HG02938 (cell line): ENCODE measurements around the gene RSPH6A.

Source experiments
- ATAC-seq: cut with Tn5 transposase; IDR thresholded peaks from one replicate; pipeline ENCODE4 v1.9.1; 2021; ENCODE audit warnings: mild to moderate bottlenecking, moderate library complexity; ENCODE audit not compliant: unreplicated experiment

The RSPH6A gene

GRCh38 chr19:45781214-45782161 lies 33.6 kb downstream of the RSPH6A start:
- ATAC-seq: no peak

GRCh38 chr19:45780448-45781213 lies 34.5 kb downstream of the RSPH6A start:
- ATAC-seq: no peak

DNA sequence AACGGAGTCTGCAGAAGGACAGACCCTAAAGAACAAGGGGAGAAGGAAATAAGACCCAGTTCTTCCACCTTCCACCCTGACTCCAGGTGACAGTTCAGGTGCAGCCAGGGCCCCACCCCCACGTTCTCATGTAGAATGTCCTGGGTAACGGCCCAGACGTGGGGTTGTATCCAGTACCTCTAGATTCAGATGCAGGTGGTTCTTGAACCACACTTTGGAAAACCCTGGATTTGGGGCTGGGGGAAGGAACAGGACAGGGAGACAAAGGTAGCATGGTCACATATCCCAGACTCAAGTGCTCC lies 35.0 kb downstream of the RSPH6A start:
- ATAC-seq: no peak

DNA sequence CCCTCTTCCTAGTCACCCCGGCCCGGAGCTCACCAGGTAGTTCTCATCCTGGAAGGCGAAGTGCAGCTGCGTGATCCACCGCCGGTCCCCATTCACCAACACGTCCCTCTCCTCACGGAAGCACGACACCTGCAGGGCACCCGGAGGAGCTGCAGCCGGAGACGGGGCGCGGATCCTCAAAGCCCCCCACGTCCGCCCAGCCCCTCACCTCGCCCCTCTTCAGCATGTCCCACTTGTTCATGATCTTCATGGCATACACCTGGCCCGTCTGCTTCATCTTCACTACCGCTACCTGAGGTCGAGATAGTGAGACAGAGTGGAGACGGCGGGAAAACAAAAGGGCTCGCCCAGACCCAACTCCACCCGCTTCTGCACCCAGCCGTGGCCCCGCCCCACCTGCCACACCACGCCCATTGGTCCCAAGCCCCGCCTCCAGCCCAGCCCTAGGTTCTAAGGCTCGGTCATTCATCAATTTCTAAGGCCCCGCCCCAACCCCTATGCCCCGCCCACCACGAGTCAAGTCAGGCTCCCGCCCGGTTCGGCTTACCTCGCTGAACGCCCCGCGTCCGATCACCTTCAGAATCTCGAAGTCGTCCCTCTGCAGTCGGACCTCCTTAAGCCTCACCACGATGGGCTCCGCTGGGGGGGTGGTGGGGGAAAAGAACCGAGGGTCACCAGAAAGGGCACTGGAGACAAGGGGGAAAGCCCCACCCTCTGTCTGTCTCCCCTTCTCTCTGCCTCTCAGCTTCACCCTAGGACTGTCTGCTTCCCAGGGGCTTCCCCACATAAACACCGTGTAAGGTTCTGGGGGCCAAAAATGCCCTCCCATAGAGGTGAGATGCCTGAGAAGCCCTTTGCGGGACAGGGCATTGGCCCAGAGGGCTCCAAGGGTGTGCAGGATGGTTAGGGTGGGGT lies 35.6 kb downstream of the RSPH6A start:
- peak; percentile 81 for ATAC-seq

- ATAC-seq: no peak
Measured at GRCh38 chr19:45778010-45778661, 37.0 kb downstream of the RSPH6A start.

- ATAC-seq: no peak
Measured at GRCh38 chr19:45777395-45777961, 37.6 kb downstream of the RSPH6A start.

GRCh38 chr19:45774765-45775164 lies 40.3 kb downstream of the RSPH6A start:
- no peak for ATAC-seq

DNA sequence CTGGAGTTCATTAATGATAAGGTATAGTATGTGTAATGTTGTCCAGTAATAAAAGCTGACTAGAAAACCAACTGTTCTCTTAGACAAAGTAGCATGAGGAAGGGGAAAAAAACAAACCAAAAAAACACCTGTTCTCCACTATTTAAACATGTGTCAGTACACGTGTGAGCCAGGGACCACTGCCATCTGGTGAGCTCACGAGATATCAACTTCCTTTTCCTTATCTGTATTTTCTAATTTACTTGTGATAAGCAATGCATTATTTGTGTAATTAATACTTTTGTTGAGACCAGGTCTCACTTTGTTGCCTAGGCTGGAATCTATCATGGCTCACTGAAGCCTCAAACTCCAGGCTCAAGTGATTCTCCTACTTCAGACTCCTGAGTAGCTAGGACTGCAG lies 41.7 kb downstream of the RSPH6A start:
- no peak for ATAC-seq

DNA sequence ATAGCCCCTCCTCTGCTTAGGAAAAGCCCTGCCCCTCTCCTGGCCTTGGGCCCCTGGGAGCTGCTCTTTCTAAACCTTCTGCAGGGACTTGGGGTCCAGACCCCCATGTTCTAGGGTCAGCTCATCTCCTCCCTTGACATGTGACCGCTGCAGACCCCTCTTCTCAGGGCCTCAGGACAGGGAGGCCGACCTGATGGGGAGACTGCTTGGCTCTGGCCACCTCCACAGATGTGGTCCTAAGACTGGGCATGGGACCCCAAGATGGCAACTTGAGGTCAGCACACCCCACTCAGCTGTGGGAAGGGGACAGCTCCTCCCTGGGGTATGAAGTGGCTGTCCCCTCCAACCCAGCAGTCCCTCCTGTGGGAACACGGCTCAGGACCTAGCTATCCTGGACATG lies 42.2 kb downstream of the RSPH6A start:
- no peak for ATAC-seq

GRCh38 chr19:45772130-45772840 lies 42.8 kb downstream of the RSPH6A start:
- no peak for ATAC-seq

GRCh38 chr19:45771311-45771933 lies 43.7 kb downstream of the RSPH6A start:
- ATAC-seq: no peak

GRCh38 chr19:45770192-45771101 lies 44.7 kb downstream of the RSPH6A start:
- ATAC-seq: peak; percentile 43

GRCh38 chr19:45769821-45770191 lies 45.3 kb downstream of the RSPH6A start:
- ATAC-seq: no peak

- peak; percentile 49 for ATAC-seq
Measured at GRCh38 chr19:45768984-45769782, 45.9 kb downstream of the RSPH6A start, which contains the start of gene SIX5. TSS of gene SIX5 (minus strand) at chr19:45769252. CDS start at chr19:45768844, 408 bp downstream.

DNA sequence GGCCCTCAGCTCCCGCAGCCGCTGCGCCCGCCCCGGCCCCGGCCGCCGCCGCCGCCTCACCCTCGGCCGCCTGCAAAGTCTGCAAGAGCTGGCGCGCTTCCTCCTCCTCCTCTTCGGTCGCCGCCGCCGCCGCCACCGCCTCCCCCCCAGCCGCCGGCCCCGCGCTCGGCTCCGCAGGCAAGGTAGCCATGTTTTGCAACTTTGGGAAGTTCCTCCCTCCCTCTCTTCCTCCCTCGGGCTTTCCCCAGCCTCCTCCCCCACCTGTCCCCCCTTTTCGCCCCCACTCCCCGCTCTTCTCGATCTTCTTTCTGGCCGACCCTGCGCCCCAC lies 46.5 kb downstream of the RSPH6A start:
- ATAC-seq: no peak

GRCh38 chr19:45767881-45768654 lies 47.0 kb downstream of the RSPH6A start:
- ATAC-seq: no peak
